ENCODE data around the gene CD58. TPM values are rescaled to one million over a fixed set of nuclear protein-coding genes. Genes with fewer than 3 reads are reported as not detected.

Gene CD58
- total RNA-seq, 1 donor from 2014 or later, result 17.2 TPM

DNA sequence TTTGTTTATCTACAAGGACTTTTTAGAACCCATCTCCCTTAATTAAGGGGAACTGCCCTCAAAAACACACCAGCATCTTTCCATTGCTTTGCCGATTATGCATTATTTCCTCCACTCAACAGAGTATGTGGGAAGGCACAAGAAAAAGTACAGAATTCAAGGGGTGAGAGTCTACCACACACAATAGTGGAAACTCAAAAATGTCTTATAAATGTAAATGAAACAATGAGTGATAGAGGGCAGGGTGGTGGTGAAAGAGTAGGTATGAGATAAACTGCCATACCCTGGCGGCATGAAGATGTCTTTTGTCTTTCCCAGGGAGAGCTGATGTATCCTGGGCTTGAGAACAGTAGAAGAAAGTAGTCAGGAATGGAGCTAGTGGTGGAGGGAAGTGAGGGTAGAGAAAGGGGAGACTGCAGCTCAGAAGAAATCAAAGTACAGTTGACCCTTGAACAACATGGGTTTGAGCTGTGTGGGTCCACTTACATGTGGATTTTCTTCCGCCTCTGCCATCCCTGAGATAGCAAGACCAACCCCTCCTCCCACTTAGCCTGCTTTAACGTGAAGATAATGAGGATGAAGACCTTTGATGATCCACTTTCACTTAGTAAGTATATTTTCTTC lies 24.4 kb downstream of the CD58 start:
- DNase-seq (ENCODE audit: extremely low read depth, low read depth, low spot score), result no peak

DNA sequence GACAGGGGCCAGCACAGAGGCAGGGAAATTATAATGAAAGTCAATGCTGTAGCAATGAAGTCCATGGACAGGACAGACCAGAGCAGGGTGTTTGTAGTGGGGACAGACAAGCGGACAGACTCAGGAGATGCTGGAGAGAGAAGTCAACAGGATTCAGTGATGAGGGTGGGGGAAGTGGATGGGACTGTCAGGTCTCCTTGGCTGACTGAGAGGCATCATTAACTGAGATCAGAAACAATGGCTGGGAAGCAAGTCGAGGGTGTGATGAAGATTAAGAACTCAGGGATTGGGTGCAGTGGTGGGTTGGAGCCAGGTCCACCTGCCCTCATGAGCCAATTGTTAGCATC lies 25.5 kb downstream of the CD58 start:
- DNase-seq (ENCODE audit: extremely low read depth, low read depth, low spot score), result no peak

DNA sequence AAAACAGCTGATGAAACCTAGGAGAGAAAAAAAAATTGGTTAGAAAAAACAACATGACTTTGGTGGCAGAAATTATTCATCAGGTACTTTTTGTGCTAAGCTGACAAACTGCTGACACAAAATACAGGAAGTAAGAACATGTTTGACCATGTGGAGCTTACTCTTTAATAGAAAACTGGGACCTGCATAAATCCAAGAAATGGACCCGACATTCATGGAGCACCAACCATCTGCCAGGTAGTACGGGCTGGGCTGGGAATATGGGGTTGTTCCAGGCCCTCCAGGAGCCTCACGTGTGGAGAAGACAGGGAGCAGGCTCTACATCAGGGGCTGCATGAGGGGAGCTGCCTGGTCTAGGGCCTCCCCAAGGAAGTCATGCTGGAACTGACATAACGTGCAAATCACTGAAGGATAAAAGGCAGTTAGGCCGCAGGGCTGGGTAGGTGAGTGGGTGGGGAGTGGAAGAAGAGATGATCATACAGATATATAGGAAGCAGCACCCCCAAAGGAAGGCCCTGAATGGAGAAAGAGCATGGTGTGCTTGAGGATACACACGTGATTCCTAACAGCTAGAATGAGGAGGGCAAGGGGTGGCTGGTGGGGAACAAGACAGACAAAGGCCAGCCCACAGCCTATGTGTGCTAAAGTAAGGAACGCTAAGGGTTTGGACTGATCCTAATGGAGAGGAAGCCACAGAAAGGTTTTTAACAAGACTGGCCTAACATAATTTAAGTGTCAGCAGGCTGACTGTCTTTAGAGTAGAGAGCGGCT lies 26.1 kb downstream of the CD58 start:
- no peak for DNase-seq (ENCODE audit: extremely low read depth, low read depth, low spot score)

DNA sequence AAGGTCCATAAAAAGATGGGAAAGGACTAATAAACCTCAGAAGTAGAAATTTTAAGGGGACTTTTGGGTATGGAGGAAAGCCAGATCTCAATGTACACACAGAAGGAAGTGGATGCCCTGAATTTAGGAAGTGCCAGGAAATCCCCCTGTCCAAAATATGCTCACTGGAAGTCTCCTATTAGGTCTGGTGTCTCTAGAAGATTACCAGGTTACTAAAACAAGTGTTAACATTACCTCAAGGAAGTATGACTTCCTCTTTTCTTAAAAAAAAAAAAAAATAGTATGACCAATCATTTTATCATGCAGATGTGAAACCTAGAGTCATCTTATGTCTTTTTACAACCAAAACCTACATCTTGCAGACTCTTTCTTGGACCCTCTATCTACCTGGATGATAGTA lies 30.7 kb downstream of the CD58 start:
- DNase-seq (ENCODE audit: extremely low read depth, low read depth, low spot score), result no peak

DNA sequence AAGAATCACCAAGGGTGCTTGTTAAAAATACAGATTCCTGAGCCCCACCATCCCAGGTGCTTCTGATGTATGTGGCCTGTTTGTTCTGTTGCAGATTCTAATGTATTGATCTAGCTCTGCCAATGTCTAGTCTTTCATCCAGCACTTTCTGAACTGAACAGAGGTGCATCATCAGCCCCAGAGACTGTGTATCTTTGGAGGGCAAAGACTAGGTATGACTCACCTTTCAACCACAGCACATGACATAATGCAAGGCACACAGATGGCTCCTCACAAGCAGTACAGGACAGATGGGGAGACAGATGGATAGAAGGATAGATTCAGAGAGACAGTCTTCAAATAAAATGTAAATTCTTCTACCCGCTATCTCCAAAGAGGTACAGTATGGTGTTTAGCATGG lies 32.3 kb downstream of the CD58 start:
- no peak for DNase-seq (ENCODE audit: extremely low read depth, low read depth, low spot score)

DNA sequence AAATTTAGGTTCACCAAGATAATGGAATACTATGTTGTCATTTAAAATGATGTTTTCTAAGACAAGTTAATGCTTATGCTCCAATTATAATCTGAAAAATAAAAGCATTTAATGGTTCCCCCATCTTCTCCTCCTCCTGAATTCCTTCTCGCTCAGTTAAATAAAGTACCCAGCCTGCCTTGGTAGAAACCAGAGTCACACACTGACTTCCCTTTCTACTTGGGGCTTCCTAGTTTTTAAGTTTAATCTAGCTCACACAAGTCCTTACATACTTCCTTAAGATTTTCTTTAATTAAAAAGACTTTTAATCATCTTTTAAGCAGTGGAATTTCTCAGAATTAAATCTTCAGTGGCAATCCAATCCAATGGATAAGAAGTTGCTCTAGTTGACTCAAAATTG lies 32.9 kb downstream of the CD58 start:
- DNase-seq (ENCODE audit: extremely low read depth, low read depth, low spot score), result no peak

DNA sequence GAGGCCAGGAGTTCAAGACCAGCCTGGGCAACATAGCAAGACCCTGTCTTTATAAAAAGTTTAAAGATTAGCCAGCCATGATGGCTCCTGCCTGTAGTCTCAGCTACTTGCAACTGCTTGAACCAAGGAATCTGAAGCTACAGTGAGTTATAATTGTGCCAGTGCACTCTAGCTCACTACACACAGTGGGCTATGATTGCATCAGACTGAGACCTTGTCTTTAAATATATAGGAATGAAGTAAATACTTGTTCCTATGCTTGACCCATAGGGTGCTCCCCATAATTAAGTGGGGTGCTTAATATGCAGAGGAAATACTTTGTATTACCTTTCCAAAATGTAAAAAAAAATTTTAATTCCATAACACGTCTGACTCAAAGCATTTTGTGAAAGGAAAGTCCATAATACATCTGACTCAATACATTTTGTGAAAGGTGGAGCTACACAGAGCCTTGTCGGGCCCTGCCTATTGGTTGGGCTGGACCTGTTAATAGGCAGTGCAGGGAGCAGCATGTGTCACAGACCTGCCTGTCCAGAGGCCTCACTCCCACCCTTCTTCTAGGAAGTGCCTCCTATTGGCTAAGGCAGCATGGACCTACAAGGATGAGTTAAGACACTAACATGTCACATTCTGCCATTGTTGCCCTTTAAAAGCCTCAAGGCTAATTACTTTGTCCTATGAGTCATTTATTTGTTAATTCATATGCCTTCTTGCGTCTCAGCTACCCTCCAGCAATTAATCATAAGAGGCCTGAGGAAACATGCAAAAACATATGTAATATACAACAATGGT lies 33.6 kb downstream of the CD58 start:
- DNase-seq (ENCODE audit: extremely low read depth, low read depth, low spot score), result no peak

DNA sequence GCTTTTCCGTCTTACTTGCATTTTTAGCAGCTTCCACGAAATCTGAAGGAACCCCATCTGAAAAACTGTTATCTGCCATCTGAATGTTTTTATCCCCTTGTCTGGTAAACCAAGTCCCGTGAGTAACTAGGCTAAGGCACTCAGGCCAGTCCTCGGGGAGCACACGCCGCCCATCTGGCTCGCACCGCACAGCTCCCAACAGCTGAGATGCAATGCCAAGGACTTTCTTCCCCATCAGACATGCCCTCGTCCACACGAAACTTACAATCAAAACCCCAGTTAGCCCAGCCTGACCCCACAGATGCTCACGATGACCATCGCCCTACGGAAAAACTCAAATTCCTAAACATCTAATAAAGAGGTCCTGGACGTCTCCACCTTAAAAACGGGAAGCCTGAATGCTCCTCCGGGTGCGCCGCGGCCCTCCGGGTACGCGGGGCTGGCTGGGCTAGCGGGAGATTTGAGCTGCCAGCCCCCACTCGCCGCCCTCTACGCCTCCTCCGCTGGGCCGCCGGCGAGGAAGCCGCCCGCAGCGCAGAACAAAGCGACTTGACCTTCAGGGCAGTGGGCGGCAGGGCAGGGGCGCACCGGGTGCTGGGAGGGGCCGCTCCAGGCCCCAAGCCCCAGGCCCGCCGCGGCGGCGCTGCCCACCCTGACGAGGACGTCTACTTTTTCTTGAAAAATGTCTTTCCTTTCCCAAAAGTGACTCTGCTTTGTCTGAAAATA lies 36.6 kb downstream of the CD58 start:
- DNase-seq (ENCODE audit: extremely low read depth, low read depth, low spot score), result no peak

DNA sequence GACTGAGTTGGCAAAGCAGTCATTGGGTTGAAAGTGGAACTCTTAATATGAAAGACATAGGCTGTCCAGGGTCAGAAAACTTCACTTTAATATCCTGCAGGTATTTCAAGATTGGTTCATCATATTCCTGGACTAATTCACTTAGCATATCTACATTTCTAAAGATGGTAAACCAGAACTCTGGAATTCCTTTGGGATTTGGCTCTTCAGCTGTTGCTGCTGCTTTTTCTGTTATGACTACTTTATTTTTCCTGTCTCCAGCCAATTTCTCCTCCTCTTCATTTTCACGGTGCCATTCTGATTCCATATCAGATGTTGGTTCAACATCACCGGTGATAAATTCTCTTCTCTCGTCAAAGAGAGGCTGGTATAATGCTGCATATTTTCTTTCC lies 37.4 kb downstream of the CD58 start:
- no peak for DNase-seq (ENCODE audit: extremely low read depth, low read depth, low spot score)

DNA sequence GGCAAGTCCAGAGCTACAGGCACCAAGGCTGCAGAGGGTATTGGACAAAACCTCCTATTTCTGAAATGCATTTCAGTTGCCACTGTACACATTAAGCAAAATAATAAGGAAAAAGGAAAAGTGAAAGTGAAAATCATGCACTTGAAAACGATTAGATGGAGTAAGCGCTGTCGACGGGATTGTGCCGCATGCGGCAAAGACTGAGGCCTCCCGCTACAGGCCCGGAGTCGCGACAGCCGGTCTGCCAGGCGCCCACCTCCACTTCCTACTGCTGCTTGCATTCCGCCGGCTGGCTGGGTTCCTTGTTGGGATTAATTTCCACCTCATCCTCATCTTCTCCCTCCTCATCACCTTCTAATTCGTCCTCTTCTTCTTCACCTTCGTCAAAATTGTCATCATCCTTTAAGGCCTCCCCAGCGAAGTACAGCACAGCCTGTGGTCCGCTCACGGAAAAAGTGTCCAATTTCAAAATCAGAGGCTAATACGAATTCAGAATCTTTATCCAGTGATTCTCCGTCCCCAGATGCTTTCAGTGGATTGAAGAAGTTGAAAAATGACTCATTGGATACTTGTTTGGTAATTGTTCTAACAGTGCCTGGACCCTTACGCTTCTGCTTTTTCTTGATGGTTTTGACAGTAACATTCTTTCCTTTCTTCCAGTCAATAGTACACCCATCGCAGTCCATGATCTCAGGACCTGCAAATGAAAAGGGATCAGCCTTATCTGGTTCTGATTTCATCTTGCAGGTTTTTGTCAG lies 38.0 kb downstream of the CD58 start:
- no peak for DNase-seq (ENCODE audit: extremely low read depth, low read depth, low spot score)

DNA sequence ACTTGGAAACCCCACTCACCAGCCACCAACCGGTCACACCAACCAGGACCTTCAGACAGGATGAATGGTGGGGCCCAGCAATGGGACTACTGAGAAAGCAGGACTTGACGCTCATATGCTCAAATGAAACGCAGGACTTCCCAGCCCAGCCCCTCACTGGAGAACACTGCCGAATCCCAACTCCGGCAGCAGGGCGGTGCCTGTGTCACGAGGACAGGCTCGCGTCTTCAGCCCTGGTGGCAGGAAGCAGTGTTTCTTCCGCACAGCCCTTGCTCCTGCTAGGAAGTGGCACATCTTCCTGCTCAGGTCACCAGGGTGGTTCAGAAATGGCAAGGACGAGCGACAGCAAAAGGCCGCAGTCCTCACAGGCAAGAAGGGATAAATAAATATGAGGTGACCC lies 38.9 kb downstream of the CD58 start:
- no peak for DNase-seq (ENCODE audit: extremely low read depth, low read depth, low spot score)

DNA sequence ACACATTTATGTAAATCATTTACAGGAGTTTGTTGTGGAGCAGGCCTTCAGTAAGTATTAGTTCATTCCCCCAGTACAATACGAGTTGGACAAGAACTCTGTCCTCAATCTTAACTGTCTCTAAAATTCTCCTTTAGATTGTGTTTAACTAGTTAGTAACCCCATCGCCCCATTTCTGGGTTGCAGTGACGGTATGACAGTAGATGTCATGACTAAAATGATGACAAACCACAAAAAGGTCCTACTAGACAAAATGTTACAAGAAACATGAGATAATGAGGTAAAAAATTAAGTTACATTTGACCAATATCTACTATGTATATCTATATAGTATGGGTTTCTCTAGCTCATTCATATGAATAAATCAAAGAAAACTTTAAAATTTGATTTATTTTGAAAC lies 41.1 kb downstream of the CD58 start:
- no peak for DNase-seq (ENCODE audit: extremely low read depth, low read depth, low spot score)

DNA sequence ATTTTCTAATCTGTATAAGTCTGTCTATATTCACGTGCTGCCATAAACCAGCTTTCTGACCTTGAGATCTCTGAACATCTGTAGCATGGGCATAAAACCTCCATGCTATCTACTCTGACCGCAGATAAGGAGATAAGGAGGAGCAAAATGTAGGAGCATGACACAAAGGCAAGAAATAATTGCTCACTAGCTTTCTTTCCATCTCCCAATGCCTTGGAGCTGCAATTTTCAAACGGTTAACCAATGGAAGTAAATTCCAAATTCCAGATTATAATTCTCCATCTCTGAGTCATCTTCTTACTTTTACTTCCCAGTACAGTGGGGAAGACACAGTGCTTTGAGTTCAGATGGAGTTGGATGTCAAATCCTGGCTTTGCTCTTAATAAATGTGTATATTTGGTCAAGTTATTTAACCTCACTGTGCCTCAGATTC lies 41.6 kb downstream of the CD58 start:
- no peak for DNase-seq (ENCODE audit: extremely low read depth, low read depth, low spot score)

DNA sequence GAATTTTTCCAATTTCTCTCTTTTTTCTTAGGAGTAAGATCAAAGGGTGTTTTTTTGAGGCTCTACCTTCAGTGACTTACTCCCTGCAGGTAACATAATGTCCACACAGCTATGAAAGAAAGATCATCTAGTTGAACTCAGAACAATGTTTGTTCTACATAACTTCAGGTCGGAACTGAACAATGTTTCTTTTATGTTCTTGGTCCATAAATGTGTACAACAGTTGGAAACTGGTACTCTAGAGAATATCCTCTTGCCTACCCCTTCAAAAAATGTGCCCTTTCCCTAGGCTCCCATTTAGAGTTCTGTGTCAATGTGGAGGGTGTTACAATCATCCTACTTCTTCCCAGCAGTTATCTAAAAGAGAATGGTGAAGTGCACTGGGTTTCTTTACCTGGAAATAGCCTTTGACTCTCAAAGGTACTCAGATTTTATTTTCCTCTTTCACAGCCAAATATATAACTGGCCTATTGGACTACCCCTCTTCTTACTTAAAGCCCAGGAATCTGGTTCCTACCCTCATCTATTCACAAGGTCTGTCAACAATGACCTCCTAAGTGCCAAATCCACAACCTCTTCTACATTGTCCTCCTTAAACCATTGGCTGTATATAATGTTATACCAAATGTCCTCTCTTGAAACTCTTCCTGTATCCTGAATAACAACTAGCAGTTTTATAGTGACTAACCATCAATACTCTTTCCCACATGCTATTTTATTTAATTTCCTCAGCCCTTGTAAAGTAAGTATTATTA lies 42.3 kb downstream of the CD58 start:
- DNase-seq (ENCODE audit: extremely low read depth, low read depth, low spot score), result no peak

DNA sequence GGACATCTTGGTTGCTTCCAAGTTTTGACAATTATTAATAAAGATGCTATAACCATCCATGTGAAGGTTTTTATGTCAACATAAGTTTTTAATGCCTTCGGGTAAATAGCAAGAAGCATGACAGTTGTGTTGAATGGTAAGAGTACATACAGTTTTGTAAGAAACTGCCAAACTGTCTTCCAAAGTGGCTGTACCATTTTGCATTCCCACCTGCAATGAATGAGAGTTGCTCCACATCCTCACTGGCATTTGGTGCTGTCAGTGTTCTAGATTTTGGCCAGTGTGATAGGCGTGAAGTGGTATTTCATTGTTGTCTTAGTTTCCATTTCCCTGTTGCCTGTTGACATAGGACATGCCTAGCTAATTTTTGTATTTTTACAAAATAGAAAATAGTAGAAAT lies 45.4 kb downstream of the CD58 start:
- no peak for DNase-seq (ENCODE audit: extremely low read depth, low read depth, low spot score)

DNA sequence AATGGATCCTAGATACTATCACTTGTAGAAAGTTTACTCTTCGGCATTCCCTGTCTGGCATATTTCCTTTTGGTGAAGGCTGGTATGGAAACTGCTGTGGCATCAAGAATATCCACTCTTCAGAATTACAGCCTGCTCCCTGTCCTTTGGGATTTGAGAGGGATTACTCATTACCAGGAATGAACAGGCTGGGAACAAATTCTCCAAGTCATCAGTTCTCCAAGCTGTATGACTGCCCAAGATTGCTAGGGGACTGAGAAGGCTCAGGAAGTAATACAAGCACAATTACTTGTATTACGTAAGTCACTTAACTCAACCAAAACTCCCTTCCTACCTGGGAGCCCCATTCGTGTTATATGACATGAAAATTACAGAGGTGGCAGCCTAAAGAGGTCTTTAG lies 49.6 kb downstream of the CD58 start:
- DNase-seq (ENCODE audit: extremely low read depth, low read depth, low spot score), result no peak

DNA sequence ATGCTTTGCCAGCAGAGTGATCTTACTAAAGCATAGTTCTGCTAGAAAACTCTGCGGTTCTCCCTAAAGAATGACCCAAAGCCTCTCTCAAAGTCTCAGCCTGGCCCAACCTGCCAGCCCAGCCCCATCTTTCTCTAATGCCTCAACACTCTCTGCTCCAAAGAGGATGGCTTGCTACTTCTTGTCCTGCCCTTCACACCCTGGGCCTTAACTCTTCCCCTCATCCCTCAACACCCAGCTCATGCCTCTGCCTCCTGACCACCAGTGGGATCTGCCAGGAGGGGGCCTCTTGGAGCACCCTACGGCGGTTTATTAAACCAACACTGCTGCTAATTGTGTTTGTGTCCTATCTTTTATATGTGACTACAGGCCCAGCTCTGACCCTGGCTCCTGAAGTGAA lies 52.4 kb downstream of the CD58 start:
- DNase-seq (ENCODE audit: extremely low read depth, low read depth, low spot score), result no peak

DNA sequence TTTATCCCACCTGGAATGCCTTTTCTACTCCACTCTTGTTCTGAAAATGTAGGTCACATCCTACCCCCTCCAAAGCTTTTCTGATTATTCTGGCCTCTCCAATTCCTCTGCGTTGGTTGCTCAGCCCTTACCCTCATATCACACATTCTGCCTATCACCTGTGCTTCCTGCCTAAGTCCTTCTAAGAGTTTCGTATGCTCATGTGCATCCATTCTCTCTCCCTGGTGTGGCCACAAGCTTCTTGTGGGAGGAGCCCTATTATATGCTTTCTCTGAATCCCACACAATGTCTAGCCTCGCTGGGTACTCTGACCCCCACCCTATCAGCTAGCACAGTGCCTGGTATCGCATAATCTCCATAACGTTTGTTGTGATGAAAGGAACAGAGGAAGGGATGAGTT lies 54.2 kb downstream of the CD58 start:
- no peak for DNase-seq (ENCODE audit: extremely low read depth, low read depth, low spot score)

DNA sequence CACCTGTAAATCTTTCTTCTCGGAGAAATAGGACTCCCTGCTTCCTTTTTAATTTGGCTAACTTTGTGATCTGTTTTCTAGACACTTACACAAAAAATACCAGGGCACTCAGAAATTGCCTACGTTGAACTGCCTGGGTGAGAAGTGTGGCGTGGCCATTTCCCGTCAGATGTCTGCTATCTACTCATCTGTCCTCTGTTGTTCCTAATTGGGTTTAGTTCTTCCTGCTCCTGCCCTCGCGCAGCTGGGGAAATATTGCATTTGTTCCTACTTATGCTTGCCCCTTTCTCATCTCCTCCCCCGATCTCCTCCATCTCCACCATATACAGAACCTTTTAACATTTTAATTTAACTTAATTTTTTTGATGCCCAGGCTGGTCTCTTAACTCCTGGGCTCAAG lies 55.1 kb downstream of the CD58 start:
- no peak for DNase-seq (ENCODE audit: extremely low read depth, low read depth, low spot score)

Data from glomerular endothelial cell (primary cell).